Measurements from ENCODE around the gene ACLY.
"Not testable (repeated sequence)": the region's sequence is repeated elsewhere in the genome, so short reads cannot be mapped to it uniquely, and the experiment has no call there.

The ACLY gene

DNA sequence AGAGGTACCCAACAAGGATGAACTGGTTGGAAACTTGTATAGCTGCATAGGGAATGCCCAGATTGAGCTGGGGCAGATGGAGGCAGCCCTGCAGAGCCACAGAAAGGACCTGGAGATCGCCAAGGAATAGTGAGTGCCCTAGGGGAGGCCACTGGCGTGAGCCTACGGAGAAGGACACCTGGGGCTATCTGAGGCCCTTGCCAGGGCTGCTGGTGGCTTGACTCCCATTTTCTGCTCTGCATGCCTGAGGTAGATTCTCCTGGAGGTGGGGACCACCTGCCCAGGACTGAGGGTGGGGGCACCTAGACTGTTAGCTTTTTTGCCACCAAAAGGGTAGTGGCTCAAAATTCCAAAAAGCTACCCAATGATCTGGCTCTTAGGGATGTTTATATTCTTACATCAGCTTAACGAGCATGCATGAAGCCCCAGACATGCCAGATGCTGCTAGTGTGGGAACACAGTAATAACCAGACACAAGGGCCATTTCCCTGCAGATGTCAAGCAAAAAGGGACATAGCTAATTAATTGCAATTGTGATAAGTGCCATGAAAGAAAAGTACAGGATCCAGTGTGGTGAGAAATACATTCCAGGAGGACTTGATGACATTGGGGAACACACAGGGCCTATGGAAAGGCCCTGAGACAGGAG, 20.4 kb upstream of the ACLY start:
- no peak for DNase-seq

- DNase-seq, result no peak
Measured at GRCh38 chr17:41937970-41938954, 19.5 kb upstream of the ACLY start.

- no peak for DNase-seq
Measured at GRCh38 chr17:41935641-41936040, 16.9 kb upstream of the ACLY start.

DNA sequence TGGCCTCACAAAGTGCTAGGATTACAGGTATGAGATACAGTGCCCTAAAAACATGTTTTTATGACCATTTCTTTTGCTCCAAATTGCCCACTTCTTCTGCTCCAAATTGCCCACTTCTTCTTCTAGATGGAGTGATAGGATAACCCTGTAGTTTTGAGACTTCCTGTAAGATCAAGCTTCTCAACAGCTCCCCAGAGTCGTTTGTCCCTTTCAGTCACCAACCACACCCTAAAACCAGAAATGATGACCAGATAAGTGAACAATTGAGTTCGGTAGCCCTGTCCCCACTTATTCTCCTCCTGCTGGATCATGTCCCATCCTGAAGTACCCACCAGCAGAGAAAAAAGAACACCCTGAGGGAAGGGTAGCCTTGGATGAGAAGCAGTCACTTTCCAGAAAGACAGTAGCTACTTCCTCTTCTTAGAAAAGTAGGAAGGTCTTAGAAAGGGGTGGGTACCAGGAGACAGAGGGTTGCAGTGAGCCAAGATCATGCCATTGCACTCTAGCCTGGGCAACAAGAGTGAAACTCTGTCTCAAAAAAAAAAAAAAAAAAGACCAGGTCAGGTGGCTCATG, 14.2 kb upstream of the ACLY start:
- DNase-seq, result peak; percentile 90

DNA sequence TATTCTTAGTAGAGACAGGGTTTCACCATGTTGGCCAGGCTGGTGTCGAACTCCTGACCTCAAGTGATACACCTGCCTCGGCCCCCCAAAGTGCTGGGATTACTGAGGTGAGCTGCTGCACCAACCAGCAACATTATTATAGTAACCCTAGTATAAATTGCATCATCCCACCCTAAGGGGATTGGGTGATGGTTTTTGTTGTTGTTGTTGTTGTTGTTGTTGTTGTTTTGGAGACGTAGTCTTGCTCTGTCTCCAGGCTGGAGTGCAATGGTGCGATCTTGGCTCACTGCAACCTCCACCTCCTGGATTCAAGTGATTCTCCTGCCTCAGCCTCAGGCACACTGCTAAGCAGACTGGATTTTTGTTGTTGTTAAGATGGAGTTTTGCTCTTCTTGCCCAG, 13.0 kb upstream of the ACLY start:
- DNase-seq, result not testable (repeated sequence)

DNA sequence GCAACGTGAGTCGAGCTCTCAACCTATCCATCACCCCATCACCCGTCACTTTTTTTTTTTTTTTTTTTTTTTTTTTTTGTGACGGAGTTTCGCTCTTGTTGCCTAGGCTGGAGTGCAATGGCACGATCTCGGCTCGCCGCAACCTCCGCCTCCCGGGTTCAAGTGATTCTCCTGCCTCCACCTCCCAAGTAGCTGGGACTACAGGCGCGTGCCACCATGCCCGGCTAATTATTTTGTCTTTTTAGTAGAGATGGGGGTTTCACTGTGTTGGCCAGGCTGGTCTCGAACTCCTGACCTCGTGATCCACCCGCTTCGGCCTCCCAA, 12.0 kb upstream of the ACLY start:
- not testable (repeated sequence) for DNase-seq

- DNase-seq, result peak; percentile 99
Measured at GRCh38 chr17:41930009-41930832, 11.5 kb upstream of the ACLY start, which contains the start of gene ODAD4. Gene ODAD4, plus strand, starts transcription at chr17:41930617. Its CDS starts 107 bp downstream, at chr17:41930724.

DNA sequence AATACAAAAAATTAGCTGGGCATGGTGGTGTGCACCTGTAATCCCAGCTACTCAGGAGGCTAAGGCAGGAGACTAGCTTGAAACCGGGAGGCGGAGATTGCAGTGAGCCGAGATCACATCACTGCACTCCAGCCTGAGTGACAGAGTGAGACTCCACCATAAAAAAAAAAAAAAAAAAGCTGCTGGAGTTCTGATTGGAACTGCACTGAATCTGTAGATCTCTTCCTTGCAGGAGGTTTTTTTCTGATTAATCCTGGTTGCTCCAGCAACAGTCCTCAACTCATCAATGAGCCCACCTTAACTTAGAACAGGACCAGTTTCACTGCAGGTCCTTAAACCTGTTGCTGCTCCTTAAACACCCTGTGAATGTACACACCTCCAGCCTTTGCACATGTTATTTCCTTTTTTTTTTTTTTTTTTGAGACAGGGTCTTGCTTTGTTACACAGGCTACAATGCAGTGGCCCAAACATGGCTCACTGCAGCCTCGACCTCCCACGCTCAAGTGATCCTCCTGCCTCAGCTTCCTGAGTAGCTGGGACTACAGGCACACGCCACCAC, 10.0 kb upstream of the ACLY start:
- DNase-seq, result no peak

DNA sequence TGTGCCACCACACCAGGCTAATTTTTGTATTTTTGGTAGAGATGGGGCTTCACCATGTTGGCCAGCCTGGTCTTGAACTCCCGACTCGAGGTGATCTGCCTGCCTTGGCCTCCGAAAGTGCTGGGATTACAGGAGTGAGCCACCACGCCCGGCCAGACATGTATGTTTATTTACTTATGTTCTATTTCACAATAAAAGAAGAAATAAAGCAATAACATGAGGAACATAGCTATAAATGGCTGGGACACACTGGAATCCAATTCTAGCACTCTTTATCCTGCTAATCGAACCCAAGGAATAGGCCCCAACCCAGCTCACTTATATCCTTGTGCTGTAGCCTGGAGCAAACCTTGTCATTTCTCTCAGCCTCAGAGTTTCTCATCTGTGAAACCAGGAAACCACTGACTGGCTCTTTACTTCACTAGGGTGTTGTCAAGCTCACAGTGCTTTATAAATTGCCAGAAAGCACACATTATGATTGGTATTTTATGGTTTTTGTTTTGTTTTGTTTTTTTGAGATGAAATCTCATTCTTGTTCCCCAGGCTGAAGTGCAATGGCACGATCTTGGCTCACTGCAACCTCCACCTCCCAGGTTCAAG, 7.3 kb upstream of the ACLY start:
- no peak for DNase-seq

DNA sequence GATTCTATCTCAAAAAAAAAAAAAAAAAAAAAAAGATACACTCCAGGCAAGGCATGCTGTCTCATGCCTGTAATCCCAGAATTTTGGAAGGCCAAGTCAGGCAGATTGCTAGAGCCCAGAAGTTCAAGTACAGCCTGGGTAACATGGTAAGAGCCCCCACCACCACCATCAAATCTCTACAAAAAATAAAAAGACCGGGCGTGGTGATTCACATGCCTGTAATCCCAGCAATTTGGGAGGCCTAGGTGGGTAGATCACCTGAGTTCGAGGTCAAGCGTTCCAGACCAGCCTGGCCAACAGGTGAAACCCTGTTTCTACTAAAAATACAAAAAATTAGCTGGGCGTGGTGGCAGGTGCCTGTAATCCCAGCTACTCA, 1.8 kb upstream of the ACLY start:
- DNase-seq, result no peak

GRCh38 chr17:41919840-41920579, 1.3 kb upstream of the ACLY start:
- no peak for DNase-seq

- DNase-seq, result no peak
Measured at GRCh38 chr17:41919165-41919817, 540 bp upstream of the ACLY start.

GRCh38 chr17:41917679-41918313, 955 bp downstream of the ACLY start:
- no peak for DNase-seq

DNA sequence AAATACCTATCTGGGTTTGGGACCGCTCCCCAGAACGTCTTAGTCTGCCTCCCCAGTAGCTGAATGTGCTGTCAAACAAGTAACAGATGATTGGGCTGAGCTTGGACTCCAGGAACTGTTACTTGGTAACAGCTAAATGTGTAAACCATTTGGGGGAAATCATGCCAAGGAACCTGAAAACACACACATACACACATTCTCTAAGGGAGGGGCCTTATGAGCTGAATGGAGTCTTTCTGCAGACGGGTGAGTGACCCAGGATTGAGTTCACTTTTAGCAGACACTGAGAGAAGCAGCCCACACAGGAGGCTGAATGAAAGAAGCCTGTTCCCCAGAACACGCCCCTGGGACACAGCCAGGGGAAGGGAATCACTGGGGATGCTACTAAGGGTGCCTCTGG, 1.6 kb downstream of the ACLY start:
- DNase-seq, result no peak

DNA sequence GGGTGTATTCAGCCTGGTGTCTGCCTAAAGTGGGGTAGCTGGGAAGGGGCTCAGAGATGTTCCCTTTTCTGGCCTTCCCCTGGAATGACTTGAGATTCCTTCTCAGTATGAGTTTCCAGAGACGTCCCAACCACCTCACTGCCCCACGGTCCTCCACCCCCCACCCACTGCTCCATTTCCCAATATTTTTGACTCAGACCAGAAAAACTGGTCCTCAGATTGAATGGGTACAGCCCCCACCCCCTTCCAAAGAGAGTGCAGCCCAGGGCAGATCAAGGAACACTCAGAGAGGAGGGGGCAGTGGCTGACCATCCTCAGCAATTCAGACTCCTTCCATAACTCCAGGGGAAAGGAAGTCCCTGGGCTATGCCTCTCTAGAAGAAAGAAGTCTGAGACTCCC, 3.2 kb downstream of the ACLY start:
- no peak for DNase-seq

DNA sequence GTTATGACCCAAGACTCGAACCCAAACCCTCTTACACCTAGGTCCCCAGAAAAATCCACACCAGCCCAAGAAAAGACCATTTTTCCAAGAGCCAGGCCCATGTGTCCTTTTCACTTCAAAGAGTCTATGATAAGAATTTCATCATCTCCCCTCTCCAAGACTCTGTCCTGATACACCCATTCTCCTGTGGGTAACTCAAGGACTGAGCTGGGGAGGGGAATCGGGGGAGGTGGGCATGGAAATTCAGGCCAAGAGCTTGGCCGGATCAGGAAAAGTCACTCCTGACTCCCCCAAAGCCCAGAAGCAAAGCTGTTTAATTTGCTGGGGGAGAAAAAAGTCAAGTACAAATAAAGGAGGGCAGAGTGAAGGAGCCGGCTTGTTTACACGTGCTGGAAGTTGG, 3.7 kb downstream of the ACLY start:
- DNase-seq, result no peak

DNA sequence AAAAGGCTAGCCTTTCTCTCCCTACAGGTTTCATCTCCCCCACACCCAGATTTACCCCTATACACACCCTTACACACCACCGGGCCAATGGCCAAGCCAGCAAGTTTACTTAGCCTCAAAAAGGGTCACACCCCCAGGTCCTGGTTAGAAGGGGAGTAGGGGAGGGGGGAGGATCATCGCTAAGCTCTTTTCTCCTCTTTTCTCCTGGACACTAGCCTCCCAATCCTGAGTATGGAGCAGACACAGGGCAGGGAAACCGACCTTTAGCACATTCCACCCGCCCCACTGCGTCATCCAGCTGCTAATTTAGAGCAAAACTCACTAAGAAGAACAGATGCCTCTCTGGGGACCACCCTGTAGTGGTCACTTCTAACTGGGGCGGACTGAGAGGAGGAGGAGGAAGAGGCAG, 4.4 kb downstream of the ACLY start:
- DNase-seq, result no peak

DNA sequence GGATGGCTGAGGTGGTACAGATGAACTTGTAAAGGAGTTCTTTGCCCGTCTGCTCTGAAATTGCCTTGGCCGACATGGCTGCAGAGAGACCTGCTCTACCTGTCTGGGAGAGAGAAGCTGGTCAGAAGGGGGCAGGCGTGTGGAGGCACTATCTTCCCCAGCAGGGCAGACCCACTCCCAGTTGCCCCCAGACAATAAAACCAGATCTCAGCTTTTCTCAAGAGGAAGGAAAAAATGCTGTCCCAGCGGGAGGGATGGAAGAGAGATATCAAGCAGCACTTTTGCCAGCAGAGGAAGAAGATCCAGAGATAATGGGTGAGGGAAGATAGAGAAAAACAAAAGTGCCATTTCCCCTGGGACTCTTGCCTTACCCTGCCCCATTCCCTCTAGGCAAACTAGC, 5.0 kb downstream of the ACLY start:
- DNase-seq, result no peak

DNA sequence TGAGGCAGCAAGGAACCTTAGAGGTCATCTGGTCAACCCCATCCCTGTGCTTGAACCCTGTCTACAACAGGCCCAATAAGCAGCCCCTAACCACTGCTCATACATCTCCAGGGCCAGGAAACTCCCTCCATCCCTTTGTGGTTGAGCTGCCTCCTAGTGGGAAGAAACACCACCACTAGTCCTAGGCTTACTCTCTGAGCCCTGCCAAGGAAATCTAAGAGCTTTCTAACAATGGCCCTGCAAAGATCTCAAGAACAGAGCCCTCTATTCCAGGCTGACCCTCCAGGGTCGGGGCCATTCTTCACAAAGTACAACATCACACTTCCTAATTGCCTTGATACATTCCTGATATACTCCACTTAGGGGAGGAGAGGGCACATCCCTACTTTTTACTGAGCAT, 5.8 kb downstream of the ACLY start:
- DNase-seq, result no peak

GRCh38 chr17:41910701-41911391, 7.9 kb downstream of the ACLY start:
- DNase-seq, result no peak
